Vein endothelial cell (primary cell): ENCODE results near the gene USP34. TPM values are rescaled to one million over a fixed set of nuclear protein-coding genes. Genes with fewer than 3 reads are reported as not detected.
A peak's percentile ranks its signal among the peaks of the same experiment; 100 is the strongest.

Experiments
- small RNA-seq: library from RNA; depleted of rRNA; stranded (forward); fragments of <200 nt; gene quantifications from one replicate; pipeline ENCODE3, GENCODE V24; 2012
- total RNA-seq: library from RNA; depleted of rRNA; stranded (reverse); fragments of >200 nt; gene quantifications from 2 replicates; pipeline ENCODE4 v1.2.3, GENCODE V29; 2012

USP34 gene
- total RNA-seq = 102 and 117 TPM in 2 replicates

GRCh38 chr2:61470965-61471904 lies at the start of gene USP34:
Gene USP34 (minus strand): TSS chr2:61471087. CDS start chr2:61470692, 395 bp downstream.

GRCh38 chr2:61161888-61162287 lies 309.0 kb downstream of the USP34 start, which contains the start of gene C2orf74:
Gene C2orf74 (plus strand): TSS chr2:61162188. CDS start chr2:61162515, 327 bp downstream.

Small RNAs within 50 kb of the gene (small RNA-seq; reads per million reads assigned to genes)
- 0.58 reads per million, percentile 37 among the genes with 10 or more reads in this experiment for gene SNORA70B

Other genes starting within 250 kb of the USP34 start
- gene XPO1, start 67.3 kb upstream of the USP34 start, total RNA-seq = 174 and 199 TPM in 2 replicates